RPMI7951 (cell line): ENCODE results near the gene RHOBTB3. TPM values are rescaled to one million over a fixed set of nuclear protein-coding genes. Genes with fewer than 3 reads are reported as not detected.
"Not testable (repeated sequence)": the region's sequence is repeated elsewhere in the genome, so short reads cannot be mapped to it uniquely, and the experiment has no call there.

Experiments
- DNase-seq: peaks from one replicate; pipeline ENCODE4 v3.0.0-alpha.2; 2012; ENCODE audit warnings: low read depth
- total RNA-seq: library from RNA; depleted of rRNA; stranded (reverse); fragments of >200 nt; shearing (Covaris generic); gene quantifications from 2 replicates; pipeline ENCODE4 v1.2.3, GENCODE V29; 2014

Gene RHOBTB3
- total RNA-seq, 1 experiment from 2014 or later: 64.2 TPM

- no peak for DNase-seq
These were observed 69.4 kb downstream of the RHOBTB3 start for GRCh38 chr5:95800553-95800952.

GRCh38 chr5:95801532-95801931, 70.4 kb downstream of the RHOBTB3 start:
- no peak for DNase-seq

DNA sequence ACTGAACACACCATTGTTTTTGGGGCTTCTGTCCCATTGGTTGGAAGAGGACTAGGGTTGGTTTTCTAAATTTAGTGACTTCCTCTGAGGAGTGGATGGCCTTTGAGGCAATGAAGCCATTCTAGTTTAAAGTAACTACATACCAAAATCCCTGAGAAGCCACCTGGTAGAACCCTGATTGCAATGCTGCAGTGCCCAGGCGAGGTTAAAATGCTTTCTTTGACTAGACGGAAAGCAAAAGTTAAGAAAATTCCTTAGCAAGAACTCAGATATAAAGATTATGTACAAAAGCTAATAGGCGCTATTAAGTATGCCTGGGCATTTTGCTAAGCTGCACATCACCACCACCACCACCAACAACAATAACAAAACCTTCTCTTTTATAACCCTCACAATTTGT, 70.8 kb downstream of the RHOBTB3 start:
- no peak for DNase-seq

- DNase-seq: no peak
These were observed 72.4 kb downstream of the RHOBTB3 start for GRCh38 chr5:95803271-95804148.

DNA sequence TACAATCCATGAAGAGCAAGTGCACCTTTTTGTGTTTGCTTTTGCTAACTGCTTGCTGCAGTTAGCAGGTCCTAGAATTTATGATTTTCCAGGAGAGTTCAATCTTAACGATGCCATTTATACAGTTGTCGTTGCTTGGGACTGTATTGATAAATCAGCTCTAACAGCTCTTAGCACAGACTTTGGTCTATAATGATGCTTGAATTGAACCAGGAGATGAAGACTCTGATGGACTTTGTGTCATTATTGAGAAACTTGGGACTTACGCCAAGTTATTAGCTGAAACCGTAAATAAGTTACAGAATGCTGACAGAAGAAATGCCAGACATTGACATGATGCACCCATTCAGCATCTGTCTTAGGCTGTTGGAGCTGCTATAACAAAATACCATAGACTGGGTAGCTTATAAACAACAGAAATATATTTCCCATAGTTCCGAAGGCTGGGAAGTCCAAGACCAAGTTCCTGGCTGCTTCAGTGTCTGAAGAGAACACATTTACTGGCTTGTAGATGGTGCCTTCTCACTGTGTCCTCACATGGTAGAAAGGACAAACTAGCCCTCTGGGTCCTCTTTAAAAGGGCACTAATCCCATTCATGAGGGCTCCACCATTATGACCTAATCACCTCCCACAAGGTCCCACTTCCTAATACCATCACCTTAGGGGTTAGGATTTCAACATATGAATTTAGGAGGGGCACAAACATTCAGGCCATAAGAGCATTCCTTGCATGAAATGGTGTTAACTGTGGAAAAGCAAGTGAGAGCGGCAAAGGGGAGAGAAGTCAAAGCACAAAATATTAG, 73.8 kb downstream of the RHOBTB3 start:
- no peak for DNase-seq

DNA sequence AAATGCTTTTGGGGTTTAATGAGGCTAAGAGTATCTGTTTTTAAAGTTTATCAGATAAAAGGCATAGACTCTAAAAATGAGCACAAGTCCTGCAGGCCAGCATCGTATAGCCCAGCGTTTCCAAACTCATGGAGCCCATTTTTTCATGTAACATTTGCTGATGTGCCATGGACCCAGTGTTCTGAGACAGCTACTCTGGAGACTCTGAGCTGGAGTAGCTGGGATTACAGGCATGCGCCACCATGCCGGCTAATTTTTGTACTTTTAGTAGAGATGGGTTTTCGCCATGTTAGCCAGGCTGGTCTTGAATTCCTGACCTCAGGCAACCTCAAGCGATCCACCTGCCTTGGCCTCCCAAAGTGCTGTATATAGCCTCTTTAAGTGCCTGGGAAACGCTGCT, 75.6 kb downstream of the RHOBTB3 start:
- no peak for DNase-seq

DNA sequence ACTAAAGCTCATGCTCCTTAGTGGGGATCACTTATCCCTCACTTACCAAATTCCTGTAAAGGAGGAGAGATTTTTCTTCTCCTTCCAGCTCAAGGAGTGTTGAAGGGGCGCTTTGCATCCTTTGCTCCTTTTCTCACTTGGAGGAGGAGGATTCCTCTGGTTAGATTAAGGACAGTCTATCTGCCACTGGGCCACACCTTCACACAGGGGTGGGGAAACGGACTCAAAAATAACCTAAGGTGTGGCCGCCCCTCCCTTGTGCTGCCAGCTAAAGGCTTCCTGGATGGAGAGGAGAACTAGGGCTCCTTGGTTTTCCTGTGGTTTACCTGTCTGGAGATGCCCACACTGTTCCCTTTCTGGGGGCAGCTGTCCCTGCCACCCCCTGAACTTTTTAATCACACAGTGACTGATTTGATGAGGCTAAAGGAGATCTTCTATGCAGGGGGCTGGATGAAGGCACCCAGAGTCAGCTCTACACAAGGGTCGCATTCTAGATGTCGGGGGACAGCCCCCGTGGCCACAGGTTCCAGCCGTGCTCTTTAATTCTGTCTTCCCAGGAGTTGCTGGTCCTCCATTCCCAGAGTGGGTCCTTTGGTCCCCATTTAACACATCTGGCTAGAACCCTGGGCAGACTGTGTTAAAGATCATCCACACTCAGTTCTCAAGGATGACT, 77.0 kb downstream of the RHOBTB3 start:
- DNase-seq: no peak

DNA sequence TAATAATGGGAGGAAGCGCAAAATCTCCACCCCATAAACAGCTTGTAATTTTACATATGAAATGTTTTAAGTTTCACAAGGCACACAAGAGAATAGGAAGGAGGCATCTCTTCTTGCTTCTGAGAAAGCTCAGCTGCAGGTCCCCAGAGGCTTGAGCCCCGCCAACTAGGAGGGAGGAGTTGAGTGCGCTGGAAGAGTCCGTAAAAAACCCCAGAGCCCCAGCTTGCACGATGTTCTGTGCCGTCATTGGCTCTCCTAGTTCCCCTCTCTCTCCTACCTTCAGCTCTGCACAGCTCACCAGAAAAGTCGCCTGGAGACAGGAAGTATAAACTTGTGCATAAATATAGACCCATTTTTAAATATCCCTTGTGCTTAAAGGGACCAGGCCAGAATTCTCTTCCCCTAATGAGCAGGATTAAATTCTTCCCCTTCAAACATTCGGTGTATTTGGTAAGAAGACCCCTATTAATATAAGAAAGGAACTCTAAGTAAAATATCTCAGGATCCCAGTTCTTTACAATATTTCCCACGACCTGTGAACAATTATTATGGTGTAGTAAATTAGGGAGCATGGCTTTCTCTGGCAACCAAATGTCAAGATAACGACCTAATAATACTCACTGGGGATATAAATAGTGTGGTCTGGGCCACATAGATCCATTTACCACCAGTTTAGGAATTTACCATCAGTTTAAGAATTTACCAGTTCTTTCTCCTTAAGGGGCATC, 77.7 kb downstream of the RHOBTB3 start:
- DNase-seq: peak; percentile 47

GRCh38 chr5:95809414-95809960, 78.4 kb downstream of the RHOBTB3 start:
- DNase-seq: peak; percentile 2

DNA sequence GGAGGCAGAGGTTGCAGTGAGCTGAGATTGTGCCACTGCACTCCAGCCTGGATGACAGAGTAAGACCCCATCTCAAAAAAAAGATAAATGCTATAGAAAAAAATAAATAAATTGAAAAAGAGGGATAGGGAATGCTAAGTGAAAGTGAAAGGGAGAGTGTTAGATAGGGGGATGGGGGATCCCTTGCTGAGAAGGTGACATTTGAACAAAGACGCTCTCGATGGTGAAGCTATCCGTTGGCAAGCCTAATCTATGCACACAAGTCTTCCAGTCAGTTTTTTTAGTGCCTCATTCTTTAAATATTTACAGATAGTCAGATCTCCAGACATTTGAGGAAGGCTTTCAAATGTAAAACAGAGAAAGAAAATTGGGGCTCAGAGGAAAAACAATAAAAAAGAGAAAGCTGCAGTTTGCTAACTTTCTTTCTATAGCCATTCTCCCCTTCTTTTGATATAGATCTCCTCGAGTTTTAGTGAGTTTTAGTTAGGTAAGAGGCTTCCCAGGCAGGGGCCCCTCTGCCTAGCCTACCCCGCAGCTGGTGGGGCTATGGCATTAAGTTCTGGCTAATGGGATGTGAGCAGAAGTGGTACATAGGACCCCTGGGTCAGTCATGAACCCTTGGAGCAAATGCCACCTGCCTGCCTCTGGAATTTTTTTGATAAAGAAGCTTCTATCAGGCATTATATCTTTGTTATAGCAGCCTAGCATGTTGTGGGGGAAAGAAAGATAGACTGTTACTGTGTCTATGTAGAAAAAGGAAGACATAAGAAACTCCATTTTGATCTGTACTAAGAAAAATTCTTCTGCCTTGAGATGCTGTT, 79.4 kb downstream of the RHOBTB3 start:
- no peak for DNase-seq

GRCh38 chr5:95811126-95811423, 79.9 kb downstream of the RHOBTB3 start:
- not testable (repeated sequence) for DNase-seq

DNA sequence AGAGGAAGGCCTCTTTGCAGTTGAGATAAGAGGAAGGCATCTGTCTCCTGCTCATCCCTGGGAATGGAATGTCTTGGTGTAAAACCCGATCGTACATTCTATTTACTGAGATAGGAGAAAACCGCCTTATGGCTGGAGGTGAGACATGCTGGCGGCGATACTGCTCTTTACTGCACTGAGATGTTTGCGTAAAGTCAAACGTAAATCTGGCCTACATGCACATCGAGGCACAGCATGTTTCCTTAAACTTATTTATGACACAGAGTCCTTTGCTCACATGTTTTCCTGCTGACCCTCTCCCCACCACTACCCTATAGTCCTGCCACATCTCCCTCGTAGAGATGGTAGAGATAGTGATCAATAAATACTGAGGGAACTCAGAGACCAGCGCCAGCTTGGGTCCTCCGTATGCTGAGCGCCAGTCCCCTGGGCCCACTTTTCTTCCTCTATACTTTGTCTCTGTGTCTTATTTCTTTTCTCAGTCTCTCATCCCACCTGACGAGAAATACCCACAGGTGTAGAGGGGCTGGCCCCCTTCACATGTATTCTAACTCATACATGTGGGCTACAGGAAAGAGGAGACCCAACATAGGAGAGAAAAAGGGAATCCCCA, 80.4 kb downstream of the RHOBTB3 start:
- not testable (repeated sequence) for DNase-seq

- DNase-seq: no peak
These were observed 80.9 kb downstream of the RHOBTB3 start for GRCh38 chr5:95812074-95812471.

GRCh38 chr5:95813035-95813434, 81.9 kb downstream of the RHOBTB3 start:
- not testable (repeated sequence) for DNase-seq

DNA sequence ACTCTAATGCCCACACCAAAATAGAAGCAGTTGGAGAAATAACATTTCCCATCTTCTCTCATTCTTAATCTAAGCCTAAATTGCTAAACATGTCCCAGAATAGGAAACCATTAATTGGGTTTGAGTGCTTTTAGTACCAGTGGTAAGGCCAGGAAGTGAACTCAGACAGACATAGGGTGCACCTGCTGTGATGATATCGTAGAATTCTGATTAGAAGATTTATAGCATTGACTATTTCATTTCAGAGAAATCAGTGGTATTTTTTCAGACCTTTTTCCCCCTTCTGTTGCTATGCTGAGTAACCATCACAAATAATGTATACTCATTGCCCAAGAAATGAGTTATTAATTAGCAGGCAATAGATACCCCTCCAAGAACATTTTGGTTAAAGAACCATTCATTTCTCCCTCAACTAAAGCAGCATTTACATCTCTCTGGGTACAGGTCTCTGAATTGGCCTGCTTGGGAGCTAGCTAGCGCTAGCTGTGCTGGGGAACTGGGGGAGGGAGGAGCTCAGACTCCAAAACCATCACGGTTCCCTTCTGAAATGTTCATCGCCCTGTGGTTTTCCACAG, 84.1 kb downstream of the RHOBTB3 start:
- no peak for DNase-seq

DNA sequence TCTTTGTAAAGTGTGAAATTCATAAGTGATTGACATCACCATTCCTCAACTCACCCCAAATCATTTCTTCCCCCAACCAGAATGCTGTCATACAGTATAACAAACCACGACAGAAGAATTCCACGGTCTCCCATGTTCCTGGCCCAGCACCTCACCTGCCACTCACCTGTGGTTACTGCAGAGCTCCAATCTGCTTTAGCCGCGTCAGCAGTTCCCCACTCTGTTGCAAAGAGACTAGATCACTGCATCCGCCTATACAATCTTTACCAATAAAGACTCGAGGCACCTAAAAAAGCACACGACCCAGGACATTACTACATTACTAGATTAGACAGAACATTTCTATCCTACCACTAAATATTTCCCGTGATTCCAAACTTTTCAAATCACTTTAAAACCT, 85.2 kb downstream of the RHOBTB3 start:
- no peak for DNase-seq

GRCh38 chr5:95816776-95817175, 85.6 kb downstream of the RHOBTB3 start:
- no peak for DNase-seq

GRCh38 chr5:95817430-95817829, 86.3 kb downstream of the RHOBTB3 start:
- no peak for DNase-seq

- DNase-seq: no peak
These were observed 87.3 kb downstream of the RHOBTB3 start for GRCh38 chr5:95818181-95819147.
